DMS 273 (cell line): ENCODE measurements around the gene ABLIM1.
"Not testable (repeated sequence)": the region's sequence is repeated elsewhere in the genome, so short reads cannot be mapped to it uniquely, and the experiment has no call there.

Experiments used
- DNase-seq: peaks from one replicate; lab custom pipeline; 2025; ENCODE audit not compliant: unreplicated experiment; lab: John Stamatoyannopoulos, UW

ABLIM1 gene

DNA sequence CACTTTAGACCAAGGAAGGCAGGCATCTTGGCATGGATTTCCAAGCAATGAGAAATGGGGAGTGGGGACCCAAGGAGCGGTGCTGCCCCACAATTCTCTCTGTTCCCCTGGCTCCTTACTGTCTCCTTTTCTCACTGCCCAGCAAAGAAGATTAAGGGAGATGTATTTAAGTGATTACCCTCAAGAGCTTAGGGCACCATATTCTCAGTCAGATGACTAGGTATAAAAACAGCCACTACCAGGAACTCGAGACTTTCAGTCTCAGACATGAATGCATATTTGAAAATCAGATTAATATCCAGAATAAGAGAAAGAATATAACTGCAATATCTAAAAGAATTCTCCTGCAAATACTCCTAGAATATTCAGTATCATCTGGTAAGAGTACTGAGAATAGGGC lies at the start of gene ABLIM1:
ABLIM1 (minus strand) TSS at position 101 of the 400 bp plus-strand sequence; CDS start at position 26, 75 bp downstream.
- DNase-seq: no peak

- DNase-seq: no peak
Observed at GRCh38 chr10:114706458-114707055, 48.5 kb upstream of the ABLIM1 start.

GRCh38 chr10:114704679-114705078 lies 46.6 kb upstream of the ABLIM1 start:
- no peak for DNase-seq

GRCh38 chr10:114703377-114704107 lies 45.5 kb upstream of the ABLIM1 start:
- peak; percentile 39 for DNase-seq

DNA sequence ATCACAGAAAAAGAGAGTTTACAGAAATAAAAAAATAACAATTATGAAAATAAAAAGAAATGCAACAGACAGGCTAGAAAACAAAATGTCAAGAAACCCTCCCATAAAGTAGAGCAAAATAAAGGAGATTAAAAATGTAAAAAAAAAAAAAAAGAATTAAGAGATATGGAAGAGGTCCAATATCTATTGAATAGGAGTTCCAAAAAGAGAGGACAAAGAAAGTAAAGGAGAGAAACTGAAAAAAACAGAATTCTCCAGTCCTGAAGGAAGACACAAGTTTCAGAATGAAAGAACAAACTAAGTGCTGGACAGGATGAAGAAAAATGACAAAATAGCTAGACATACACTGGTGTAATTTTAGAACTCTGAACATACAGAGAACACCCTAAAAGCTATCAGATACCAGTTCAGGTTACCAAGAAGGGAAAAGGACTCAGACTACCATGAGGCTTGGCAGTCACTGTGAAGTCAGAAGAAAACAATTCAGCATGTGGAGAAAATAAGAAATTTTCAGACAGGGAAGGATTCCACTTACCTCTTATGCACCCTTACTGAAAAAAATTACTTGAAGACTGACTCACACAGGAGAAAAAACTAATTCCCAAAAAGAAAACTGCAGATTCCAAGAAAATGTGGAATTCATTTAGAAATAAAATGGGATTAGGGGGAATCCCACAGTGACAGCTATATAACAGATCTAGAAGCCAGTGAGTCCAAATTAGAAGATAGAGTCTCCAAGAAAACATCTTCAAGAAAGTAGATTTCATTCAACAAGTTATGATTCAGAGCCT lies 40.4 kb upstream of the ABLIM1 start:
- no peak for DNase-seq

- DNase-seq: no peak
Observed at GRCh38 chr10:114697061-114697598, 39.1 kb upstream of the ABLIM1 start.

GRCh38 chr10:114696301-114696700 lies 38.2 kb upstream of the ABLIM1 start:
- DNase-seq: not testable (repeated sequence)

- DNase-seq: peak; percentile 55
Observed at GRCh38 chr10:114694752-114695151, 36.7 kb upstream of the ABLIM1 start.

GRCh38 chr10:114694062-114694461 lies 36.0 kb upstream of the ABLIM1 start:
- no peak for DNase-seq

GRCh38 chr10:114691442-114691941 lies 33.4 kb upstream of the ABLIM1 start:
- no peak for DNase-seq

- no peak for DNase-seq
Observed at GRCh38 chr10:114688786-114689185, 30.7 kb upstream of the ABLIM1 start.

DNA sequence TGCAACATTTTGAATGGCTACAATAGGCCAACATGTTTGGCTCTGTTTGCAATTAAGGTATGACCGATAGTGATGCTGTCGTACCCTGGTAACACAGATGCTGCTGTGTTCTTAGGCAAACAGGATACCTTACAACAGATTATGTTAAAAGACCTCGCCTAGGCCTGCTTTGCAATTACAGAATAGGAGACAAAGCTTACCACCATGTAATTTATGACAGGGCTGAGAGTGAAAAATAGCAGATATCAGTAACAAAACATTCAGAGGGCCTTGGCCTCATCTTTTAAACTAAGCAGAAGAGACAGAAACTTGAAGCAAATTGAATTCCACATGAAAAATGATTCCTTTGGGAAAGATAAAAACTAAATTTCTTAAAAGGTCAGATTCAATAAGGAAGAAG lies 29.4 kb upstream of the ABLIM1 start:
- no peak for DNase-seq

- no peak for DNase-seq
Observed at GRCh38 chr10:114686013-114686412, 27.9 kb upstream of the ABLIM1 start.

DNA sequence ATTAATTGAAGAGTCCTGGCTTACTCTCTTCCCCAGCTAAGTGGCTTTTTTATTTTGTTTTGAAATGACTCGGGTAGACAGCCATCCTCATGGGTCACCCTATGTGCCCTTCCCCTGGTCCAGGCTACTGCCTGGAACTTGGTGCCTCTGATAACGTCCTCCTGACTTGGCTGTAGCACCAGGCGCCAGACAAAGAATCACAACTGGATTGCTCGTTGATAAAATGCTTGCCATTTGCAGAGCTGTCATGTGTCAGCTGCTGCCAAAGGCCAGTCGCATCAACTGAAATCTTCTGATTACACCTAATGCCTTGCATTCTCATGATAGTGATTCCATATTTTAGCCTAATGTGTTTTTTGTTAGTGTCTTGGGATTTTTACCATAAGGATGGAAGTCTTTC lies 27.4 kb upstream of the ABLIM1 start:
- no peak for DNase-seq

DNA sequence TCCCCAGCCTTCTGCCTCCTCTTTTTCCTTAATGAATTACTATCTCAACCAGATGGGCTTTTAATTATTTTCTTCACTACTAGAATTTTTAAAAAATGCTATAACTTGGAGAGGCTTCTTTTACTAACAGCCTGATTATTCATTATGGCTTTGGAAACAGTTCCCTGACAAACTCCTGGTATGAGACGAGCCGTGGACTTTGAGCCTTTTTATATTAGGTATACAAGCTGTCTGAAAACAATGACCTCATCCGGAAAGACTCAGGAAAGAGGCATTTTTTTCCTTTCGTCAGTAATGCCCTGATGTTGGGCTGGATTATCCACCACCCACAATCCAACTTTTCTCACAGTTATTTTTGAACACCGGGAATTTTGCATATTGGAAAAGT lies 26.7 kb upstream of the ABLIM1 start:
- DNase-seq: peak; percentile 18

DNA sequence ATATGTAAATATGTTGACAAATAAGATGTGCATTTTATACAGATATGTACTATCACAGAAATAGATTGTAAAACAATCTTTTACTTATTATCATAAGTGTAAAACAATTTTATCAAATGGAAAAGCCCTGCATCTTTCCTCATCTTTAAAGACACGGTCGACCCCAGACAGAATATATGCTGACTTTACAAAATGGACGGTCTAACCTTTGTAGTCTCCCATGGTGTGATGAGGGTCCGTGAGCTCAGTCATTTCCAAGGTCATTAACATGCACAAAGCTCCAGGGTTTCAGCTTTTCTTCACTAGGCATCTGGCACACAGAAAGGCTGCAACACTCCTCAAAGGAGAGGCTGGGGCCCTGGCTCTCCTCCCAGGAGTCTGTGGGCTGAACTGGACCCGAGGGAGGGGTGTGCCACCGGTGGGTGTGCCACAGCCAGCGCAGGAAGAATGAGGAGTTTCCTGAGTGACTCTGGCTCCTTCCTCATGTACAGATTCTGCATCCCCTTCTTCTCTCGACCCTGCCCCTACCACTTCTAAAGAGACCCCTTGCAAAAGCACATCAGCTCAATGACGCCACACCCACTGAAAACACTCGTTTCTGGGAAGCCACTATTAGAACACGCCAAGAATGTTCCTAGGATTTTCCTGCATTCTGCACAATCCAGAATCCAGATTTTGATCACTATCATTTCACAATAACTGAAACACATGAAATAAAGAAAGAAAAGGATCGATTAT lies 26.2 kb upstream of the ABLIM1 start:
- DNase-seq: peak; percentile 67

GRCh38 chr10:114683593-114683992 lies 25.5 kb upstream of the ABLIM1 start:
- DNase-seq: no peak

DNA sequence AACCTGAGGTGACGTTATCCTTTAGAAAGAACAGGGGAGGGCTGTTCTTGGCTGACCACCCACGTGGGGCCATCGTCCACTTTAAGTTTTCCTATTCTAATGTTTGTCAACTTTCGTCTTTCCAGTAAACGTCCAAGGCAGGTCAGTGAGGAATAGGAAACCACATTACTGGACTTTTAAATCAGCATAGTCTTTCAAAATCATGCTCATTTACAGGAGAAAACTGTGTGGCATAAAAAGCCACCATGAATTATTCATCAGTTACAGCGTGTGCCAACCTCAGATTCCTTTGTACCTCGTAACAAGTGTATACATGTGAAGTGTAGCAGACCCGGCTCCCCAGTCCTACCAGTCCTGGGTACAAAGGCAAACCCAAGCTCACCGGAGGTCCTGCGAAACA lies 25.1 kb upstream of the ABLIM1 start:
- DNase-seq: peak; percentile 35

DNA sequence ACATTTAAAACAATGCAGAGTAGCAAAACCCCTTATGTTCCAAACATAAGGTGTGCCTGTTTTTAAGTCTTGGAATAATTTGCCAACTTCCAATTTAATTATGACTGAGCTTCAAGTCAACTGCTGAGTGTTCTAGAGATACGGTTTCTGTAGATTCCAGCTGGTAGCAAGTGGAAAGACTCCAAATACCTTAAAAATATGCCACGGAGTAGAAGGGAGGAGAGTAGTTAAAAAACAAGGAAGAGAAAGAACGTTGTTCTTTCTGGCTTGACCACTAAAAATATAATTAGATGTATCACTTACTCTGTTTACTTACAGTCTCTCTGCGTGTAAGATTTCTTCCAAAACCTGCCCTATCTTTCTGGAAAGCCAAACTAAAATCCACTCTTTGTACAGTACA lies 24.5 kb upstream of the ABLIM1 start:
- DNase-seq: peak; percentile 44

DNA sequence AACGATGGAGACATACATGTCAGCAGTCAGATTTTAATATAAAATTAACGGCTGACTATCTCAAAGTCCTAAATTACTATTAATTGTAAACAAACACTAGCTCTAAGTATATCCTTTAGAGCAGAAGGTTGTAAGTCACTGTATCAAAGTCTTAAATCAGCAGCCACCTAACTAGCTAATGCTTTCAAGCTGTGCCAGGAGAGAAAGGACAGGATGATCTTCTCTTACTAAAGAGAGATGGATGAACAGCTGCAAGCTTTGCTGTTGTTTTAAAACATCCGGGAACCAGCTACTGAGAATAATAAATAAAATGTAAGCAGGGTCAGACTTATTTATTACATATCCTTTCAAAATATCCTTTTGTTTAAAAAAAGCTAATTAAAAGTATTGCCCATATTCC lies 24.0 kb upstream of the ABLIM1 start:
- DNase-seq: peak; percentile 47

GRCh38 chr10:114681542-114681941 lies 23.5 kb upstream of the ABLIM1 start:
- peak; percentile 53 for DNase-seq
